Measurements from ENCODE around the gene CABLES2. TPM values are rescaled to one million over a fixed set of nuclear protein-coding genes. Genes with fewer than 3 reads are reported as not detected.
A peak's percentile ranks its signal among the peaks of the same experiment; 100 is the strongest.
"Not testable (repeated sequence)": the region's sequence is repeated elsewhere in the genome, so short reads cannot be mapped to it uniquely, and the experiment has no call there.

The CABLES2 gene
- polyA plus RNA-seq, 3 donors = 8.4 to 13.7 (median 9.4) TPM

DNA sequence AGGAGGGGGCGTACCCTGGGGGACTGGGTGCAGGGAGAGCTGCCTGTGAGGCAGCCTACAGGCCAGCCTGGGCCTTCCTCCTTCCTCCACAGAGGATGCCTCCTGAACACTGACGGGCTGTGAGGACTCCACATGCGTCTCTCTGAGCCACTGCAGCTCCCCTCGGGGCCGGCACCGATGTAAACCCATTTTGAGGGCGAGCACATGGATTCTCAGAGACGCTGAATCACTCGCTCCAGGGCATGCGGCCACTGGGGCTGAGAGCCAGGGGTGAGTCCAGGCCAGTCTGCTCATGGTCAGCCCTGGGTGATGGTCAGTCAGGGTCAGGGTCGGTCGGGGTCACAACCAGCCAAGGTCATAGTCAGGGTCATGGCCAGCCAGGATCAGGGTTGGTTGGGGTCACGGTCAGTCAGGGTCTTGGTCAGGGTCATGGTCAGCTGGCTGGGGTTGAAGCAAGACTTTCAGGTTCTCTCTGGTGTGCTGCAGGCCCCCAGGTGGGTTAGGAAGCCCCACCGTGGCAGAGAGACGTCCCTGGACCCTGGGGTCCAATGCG, 35.0 kb upstream of the CABLES2 start:
- no peak for DNase-seq (ENCODE audit: extremely low read depth in 1 of 11, low read depth in 9 of 11, low spot score in 4 of 11)

DNA sequence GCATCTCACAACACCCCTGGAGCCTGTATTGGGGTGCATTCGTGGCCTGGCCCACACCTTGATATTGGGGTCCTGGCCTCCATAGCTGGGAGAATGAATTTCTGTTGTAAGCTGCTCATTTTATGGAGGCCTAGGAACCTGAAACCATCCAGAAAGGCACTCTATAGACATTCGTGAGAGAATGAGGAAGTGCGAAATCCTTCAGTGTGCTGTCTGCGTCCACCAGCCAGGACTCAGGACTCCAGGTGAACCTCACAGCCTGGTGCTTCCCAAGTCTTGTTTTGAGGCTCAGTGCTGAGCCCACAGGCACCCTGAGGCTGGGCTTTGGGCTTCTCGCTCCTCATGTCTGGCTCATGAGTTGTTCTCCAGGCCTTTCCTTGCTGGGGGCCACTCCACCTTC, 32.1 kb upstream of the CABLES2 start:
- no peak for DNase-seq (ENCODE audit: extremely low read depth in 1 of 11, low read depth in 9 of 11, low spot score in 4 of 11)

GRCh38 chr20:62437927-62438326, 30.8 kb upstream of the CABLES2 start:
- no peak for DNase-seq (ENCODE audit: extremely low read depth in 1 of 11, low read depth in 9 of 11, low spot score in 4 of 11)

- DNase-seq (ENCODE audit: extremely low read depth in 1 of 11, low read depth in 9 of 11, low spot score in 4 of 11) = no peak
Measured at GRCh38 chr20:62437496-62437895, 30.4 kb upstream of the CABLES2 start.

DNA sequence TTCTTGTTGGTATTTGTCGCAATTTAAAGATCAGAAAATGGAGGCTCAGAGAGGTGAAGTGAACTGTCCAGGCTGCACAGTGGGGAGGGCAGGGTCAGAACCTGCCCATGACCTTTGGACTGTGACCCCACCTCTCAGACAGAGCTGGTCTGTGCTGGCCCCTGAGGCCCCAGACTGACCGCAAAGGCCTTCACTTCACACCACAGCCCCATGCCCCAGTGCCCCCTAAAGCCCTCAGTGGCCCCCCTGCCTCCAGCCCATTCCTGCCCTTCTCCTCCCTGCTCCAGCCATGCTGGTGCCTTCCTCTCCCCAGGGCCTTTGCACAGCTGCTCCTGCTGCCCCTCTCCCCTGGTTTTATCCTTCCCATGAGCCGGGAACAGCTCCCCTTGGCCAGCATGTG, 29.6 kb upstream of the CABLES2 start:
- DNase-seq (ENCODE audit: extremely low read depth in 1 of 11, low read depth in 9 of 11, low spot score in 4 of 11) = no peak

DNA sequence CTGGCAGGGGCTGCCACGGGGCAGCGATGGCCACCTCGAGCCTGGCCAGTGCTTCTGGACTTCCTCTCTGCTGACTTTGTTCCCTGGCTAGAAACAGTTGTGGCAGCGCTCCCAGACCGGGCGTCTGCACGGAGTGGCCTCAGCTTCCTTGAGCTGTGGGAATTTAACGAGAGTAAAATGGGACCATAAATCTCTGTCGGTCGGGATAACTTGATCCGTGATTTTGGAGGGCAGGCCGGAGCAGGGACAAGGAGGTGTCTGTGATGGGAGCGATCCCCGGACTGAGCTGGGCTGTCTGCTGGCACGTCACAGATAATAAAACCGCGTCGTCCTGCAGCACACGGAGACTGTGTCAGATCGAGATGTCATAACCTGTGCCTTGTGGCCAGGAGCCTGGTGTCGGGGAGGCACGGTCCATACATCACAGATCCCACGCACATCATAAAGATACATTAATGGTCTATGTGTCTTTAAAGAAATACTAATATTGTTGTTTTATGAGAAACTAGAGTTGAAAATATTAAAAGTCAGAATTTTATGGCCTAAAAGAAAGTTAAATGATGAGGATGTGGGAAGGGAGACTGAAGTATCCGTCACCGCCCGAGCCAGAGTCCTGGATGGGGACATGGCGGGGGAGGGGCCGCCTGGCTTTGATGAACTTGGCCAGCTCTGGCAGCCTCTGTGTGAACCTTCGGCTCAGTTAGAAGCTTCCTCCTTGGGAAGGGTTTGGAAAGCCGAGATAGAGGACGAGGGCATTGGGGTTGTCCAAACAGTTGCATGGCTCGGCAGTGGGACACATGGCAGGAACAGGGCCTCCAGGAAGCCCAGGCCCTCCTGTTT, 26.8 kb upstream of the CABLES2 start:
- DNase-seq (ENCODE audit: extremely low read depth in 1 of 11, low read depth in 9 of 11, low spot score in 4 of 11) = peak in 2 of 11 donors; percentile 49 to 67

GRCh38 chr20:62430866-62431447, 23.9 kb upstream of the CABLES2 start:
- DNase-seq (ENCODE audit: extremely low read depth in 1 of 11, low read depth in 9 of 11, low spot score in 4 of 11) = no peak

- no peak for DNase-seq (ENCODE audit: extremely low read depth in 1 of 11, low read depth in 9 of 11, low spot score in 4 of 11)
Measured at GRCh38 chr20:62430311-62430853, 23.3 kb upstream of the CABLES2 start.

DNA sequence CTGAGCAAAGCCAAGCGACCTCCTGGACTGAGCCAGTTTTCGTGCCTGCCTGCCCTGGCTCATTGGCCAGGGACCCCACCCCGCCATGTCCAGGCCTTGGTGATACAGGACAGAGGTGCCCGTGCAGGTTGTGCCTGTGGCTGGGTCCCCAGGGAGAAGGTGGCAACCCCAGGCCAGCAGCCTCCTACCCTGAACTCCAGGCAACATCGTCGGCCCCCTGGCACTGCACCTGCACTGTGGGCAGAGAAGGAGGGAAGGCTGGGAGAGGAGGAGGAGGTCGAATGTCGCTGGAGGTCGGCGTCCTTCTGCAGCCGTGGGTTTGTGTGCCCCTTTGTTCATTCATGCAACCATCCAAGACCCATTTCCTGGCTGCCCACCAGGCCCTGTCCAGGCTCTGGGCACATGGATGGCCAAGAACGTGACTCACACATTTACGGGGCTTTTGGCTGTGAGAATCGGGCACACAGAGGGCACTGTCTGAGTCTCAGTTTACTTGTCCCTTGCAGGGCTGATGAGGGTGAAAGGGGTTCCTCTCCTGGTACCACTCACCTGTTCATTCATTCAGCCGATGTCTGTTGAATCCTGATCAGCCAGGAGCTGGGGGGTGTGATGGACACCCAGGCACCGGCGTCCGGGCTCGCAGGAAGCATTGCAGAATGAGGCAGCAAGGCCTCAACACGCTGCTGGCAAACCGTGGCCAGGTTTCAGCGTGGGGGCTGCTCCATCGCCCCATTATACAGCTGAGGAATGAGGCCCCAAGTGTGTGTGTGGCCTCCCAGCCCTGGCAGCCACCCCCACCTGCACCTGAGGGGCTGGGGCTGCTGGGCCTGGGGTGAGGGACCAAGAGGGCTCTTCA, 22.6 kb upstream of the CABLES2 start:
- no peak for DNase-seq (ENCODE audit: extremely low read depth in 1 of 11, low read depth in 9 of 11, low spot score in 4 of 11)

GRCh38 chr20:62428396-62429295, 21.6 kb upstream of the CABLES2 start:
- no peak for DNase-seq (ENCODE audit: extremely low read depth in 1 of 11, low read depth in 9 of 11, low spot score in 4 of 11)

DNA sequence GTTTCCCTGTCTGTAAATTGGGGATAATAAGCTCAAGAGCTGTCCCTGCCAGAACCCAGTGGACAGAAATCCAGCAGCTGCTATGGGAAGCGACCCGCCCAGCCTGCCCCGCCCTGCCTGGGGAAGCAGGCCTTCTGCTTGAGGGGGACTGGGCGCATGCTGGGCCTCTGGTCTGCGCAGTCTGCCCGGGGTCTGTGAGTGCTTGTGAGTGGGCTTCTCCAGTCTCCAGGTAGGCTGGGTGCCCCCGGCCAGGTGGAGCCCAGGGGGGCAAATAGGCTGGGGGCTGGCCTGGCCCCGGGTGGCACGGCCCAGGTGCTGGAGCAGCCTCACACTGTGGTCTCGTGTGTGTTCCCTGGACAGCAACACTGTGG, 20.9 kb upstream of the CABLES2 start:
- no peak for DNase-seq (ENCODE audit: extremely low read depth in 1 of 11, low read depth in 9 of 11, low spot score in 4 of 11)

DNA sequence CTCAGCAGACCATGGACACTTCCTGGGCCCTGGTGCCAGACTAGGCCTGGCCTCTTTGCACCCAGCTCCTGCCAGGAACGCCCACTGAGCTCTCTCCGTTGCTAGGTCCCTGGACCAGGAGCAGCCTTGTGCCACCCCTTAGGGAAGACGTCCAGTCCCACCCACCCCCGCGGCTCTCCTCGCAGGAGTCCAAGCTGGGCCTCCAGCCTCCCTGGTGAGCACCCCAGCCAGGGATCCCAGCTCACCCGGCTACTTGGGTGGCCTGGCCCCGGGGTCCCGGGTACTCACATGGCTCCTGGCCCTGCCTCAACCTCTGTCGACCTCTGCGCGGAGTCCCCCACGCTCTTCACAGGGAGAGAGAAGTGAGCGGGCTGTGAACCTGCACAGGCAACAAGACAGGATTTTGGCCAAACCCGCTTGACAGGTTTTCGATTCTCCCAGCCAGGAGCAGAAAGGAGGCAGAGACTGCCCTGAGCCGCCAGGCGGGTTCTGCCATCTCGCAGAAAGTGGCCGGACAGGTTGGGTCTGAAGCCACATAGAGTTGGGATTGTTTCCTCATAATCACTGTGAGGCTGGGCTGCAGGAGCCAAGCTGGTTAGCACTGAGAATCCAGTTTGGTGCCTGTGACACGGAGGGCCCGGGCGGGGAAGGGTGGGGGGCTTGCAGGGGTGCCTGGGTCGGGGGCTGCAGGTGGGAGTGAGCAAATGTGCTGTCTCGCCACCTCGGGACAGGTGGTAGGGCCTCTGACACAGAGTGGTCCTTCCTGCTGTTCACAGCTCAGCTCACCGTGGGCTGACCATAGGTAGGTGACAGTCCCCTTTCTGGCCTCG, 20.3 kb upstream of the CABLES2 start, which contains the start of gene RBBP8NL:
TSS of gene RBBP8NL (minus strand) at position 368 of the 830 bp plus-strand sequence. CDS start 7,892 bp downstream, outside the sequence.
- peak in 8 of 11 donors; percentile 57 to 89 (median 72) for DNase-seq (ENCODE audit: extremely low read depth in 1 of 11, low read depth in 9 of 11, low spot score in 4 of 11)

- peak in 1 of 11 donors; percentile 55 for DNase-seq (ENCODE audit: extremely low read depth in 1 of 11, low read depth in 9 of 11, low spot score in 4 of 11)
Measured at GRCh38 chr20:62426699-62427131, 19.6 kb upstream of the CABLES2 start.

DNA sequence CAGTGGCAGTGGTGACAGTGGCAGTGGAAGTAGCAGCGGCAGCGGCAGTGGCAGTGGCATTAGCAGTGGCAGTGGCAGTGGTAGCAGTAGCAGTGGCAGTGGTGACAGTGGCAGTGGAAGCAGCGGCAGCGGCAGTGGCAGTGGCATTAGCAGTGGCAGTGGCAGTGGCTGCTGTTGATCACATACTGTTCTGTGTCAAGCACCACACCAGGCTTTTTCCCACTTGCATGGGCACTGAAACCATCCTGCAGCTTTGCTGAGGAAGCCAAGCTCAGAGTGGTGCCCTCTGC, 18.9 kb upstream of the CABLES2 start:
- not testable (repeated sequence) for DNase-seq (ENCODE audit: extremely low read depth in 1 of 11, low read depth in 9 of 11, low spot score in 4 of 11)

GRCh38 chr20:62425281-62426058, 18.4 kb upstream of the CABLES2 start:
- no peak for DNase-seq (ENCODE audit: extremely low read depth in 1 of 11, low read depth in 9 of 11, low spot score in 4 of 11)

DNA sequence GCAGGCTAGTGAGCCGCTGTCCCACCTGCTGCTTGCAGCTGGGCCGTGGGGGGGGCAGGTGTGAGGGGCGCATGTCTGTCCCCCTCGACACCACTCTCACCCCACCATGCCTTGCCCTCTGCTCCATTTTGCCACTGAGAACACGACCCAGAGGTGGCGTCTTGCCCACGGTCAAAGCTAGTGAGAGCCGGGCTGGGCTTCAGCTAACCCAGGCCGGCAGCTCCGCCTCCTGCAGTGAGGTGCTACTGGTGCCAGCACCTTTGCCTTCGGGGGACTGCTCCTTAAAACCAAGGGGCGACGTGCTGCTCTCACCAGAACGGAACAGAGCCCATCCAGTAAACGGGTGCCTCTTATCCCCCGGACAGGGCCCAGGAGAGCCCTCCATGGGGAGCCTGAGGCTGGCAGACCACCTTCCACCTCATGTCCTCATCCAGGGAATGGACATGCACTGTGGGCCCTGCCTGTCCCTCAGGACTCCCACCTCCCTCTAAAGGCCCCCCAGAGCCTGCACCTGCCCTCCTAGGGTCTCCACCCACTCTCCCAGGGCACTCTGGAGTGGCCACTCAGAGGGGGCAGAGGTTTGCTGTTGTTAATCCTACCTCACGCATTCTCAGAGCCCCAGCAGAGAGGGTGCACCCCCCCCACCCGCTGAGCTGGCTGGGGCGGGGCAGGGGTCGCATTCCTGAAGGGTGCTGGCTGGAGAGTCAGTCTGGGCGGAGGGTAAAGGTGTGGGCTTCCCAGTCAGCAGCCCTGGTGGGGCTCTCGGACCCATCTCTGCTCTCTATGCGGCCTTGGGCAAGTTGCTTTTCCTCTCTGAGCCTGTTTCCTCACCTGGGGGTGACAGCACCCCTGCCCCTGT, 17.4 kb upstream of the CABLES2 start:
- no peak for DNase-seq (ENCODE audit: extremely low read depth in 1 of 11, low read depth in 9 of 11, low spot score in 4 of 11)

Measured in renal cortex interstitium (tissue), 11 donors.